Body of pancreas (tissue), 4 donors: ENCODE results near the gene TSPAN18. TPM values are rescaled to one million over a fixed set of nuclear protein-coding genes. Genes with fewer than 3 reads are reported as not detected.

Experiments used
- ATAC-seq: fragments of 150-250 bp; one replicate; pipeline ENCODE4 v1.9.1; 2016
- DNase-seq, 4 donors: peaks; one replicate each; pipeline ENCODE4 v3.0.0-alpha.2; 2019
- H3K27ac ChIP-seq, 4 donors: fragments of 200-600 bp; sonication (generic); 1 replicate in 3 of 4; 2 replicates in 1 of 4; pipeline versions ENCODE4 v1.5.1 to v1.6.1; 2016 to 2019; ENCODE audit warnings: mild to moderate bottlenecking in 1 of 4, mixed read lengths in 1 of 4, moderate library complexity in 1 of 4
- H3K27me3 ChIP-seq, 2 donors: fragments of 200-600 bp; sonication (generic); one replicate each; pipeline ENCODE4 v1.6.0; 2016; ENCODE audit warnings: mild to moderate bottlenecking in 1 of 2
- H3K36me3 ChIP-seq, 2 donors: fragments of 200-600 bp; sonication (generic); replicated peaks in 1 of 2; 2 replicates each; pipeline ENCODE4 v1.5.1; 2016; ENCODE audit warnings: low read depth in 2 of 2; ENCODE audit not compliant: insufficient read depth in 1 of 2
- H3K4me1 ChIP-seq: fragments of 200-600 bp; sonication (generic); one replicate; pipeline ENCODE4 v1.6.0; 2016
- H3K4me3 ChIP-seq, 2 donors: fragments of 200-600 bp; sonication (generic); 1 replicate in 1 of 2; 2 replicates in 1 of 2; pipeline ENCODE4 v1.5.1; 2016 to 2019
- H3K9me3 ChIP-seq, 3 donors: fragments of 200-600 bp; sonication (generic); 1 replicate in 2 of 3; 2 replicates in 1 of 3; pipeline ENCODE4 v1.5.1; 2016
- CTCF ChIP-seq, 7 experiments: fragments of 450-650 bp in 4 of 7; fragments of 200-600 bp in 3 of 7; sonication (generic) in 3 of 7; IDR thresholded peaks; one replicate each; pipeline ENCODE4 v1.5.1; 2016 to 2019; ENCODE audit warnings: antibody characterized with exemption in 7 of 7
- POLR2A ChIP-seq, 3 donors: fragments of 450-650 bp; IDR thresholded peaks; one replicate each; pipeline ENCODE4 v1.6.1; 2016; ENCODE audit warnings: antibody characterized with exemption in 3 of 3, mild to moderate bottlenecking in 2 of 3
- WGBS, 2 donors: methylation state at CpG; one replicate each; pipeline ENCODE4 v1.1.5; 2017; 5-methylcytosine and 5-hydroxymethylcytosine counted together
- intact Hi-C: fragments of 100-400 bp; cut with DNase I; formaldehyde crosslinking; loops from one replicate; pipeline ENCODE4 v1.15.1; 2023
- total RNA-seq, 2 donors: library from RNA; depleted of rRNA; stranded (reverse); fragments of >200 nt; gene quantifications; one replicate each; pipeline ENCODE4 v1.1.0, GENCODE V29; 2016

Gene TSPAN18
- total RNA-seq, 2 donors from 2014 or later, result 2.1 to 3.0 TPM

- DNase-seq, result no peak
- TF ChIP-seq CTCF (IDR thresholded peaks at IDR 0.05) (no peak), POLR2A (IDR thresholded peaks at IDR 0.05) (no peak)
- no peak overlapping the region for H3K27ac ChIP-seq
- H3K9me3 ChIP-seq, result no peaks in the 10 kb centered on the region
- WGBS, 2 donors, result 61 to 76% methylated on average over 2 to 5 of the region's 5 CpGs
- intact Hi-C loops, result no loop called here
- H3K4me3 ChIP-seq, result no peak overlapping the region
- no peaks in the 10 kb centered on the region for H3K27me3 ChIP-seq
- ATAC-seq, result no peak
- no peaks in the 10 kb centered on the region for H3K36me3 ChIP-seq
- no peaks in the 10 kb centered on the region for H3K4me1 ChIP-seq
These were observed 132.8 kb downstream of the TSPAN18 start for GRCh38 chr11:44859528-44859925.

GRCh38 chr11:44860346-44860745, 133.6 kb downstream of the TSPAN18 start:
- WGBS, 2 donors, result 58 to 81% methylated on average over 5 of the region's 5 CpGs
- intact Hi-C loops, result no loop called here
- ATAC-seq, result no peak
- Histone ChIP-seq H3K4me1 (no peaks in the 10 kb centered on the region), H3K36me3 (no peaks in the 10 kb centered on the region), H3K9me3 (no peaks in the 10 kb centered on the region), H3K4me3 (no peak overlapping the region), H3K27me3 (no peaks in the 10 kb centered on the region), H3K27ac (no peak overlapping the region)
- TF ChIP-seq CTCF (IDR thresholded peaks at IDR 0.05), result no peak
- TF ChIP-seq POLR2A (IDR thresholded peaks at IDR 0.05), result no peak
- DNase-seq, result no peak

- peak; percentile 31 to 71 (median 46) for DNase-seq
- ATAC-seq, result peak; percentile 56
- no peaks in the 10 kb centered on the region for H3K27me3 ChIP-seq
- 63 to 66% methylated on average over 19 of the region's 19 CpGs for WGBS, 2 donors
- TF ChIP-seq CTCF (IDR thresholded peaks at IDR 0.05) (no peak), POLR2A (IDR thresholded peaks at IDR 0.05) (no peak)
- peaks cover 9% of the 10 kb centered on the region for H3K4me1 ChIP-seq
- intact Hi-C loops, result no loop called here
- H3K36me3 ChIP-seq, result no peaks in the 10 kb centered on the region
- no peaks in the 10 kb centered on the region for H3K9me3 ChIP-seq
- no peak overlapping the region for H3K4me3 ChIP-seq
- H3K27ac ChIP-seq, result no peak overlapping the region
These were observed 135.2 kb downstream of the TSPAN18 start for GRCh38 chr11:44861849-44862557.

GRCh38 chr11:44862558-44863101, 135.9 kb downstream of the TSPAN18 start:
- no peak for TF ChIP-seq CTCF (IDR thresholded peaks at IDR 0.05)
- no peak for TF ChIP-seq POLR2A (IDR thresholded peaks at IDR 0.05)
- DNase-seq (no peak), ATAC-seq (no peak)
- Histone ChIP-seq H3K4me1 (peaks cover 9% of the 10 kb centered on the region), H3K9me3 (no peaks in the 10 kb centered on the region), H3K27ac (no peak overlapping the region), H3K27me3 (no peaks in the 10 kb centered on the region), H3K4me3 (no peak overlapping the region), H3K36me3 (no peaks in the 10 kb centered on the region)
- intact Hi-C loops, result no loop called here
- 67 to 68% methylated on average over 5 of the region's 5 CpGs for WGBS, 2 donors

DNA sequence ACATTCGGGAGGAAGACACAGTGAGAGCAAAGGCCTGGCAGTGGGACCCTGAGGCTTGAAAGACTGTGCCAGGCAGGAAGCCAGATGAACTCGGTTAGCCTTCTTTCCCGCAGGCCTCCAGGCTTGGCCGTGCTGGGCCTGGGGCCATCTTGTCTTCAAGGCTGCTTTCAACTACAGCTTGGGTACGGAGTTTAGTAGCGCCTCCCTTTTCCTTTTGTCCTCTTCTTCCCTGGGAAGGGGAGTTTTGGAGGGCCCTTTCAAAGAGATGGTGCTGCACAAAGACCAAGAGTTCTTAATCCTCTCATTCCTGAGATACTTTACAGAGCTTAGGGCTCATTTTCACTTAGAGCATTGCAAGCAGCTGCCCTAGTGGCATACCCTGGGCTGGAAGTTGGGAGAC, 136.5 kb downstream of the TSPAN18 start:
- intact Hi-C loops, result no loop called here
- Histone ChIP-seq H3K9me3 (no peaks in the 10 kb centered on the region), H3K4me1 (peaks cover 9% of the 10 kb centered on the region), H3K27me3 (no peaks in the 10 kb centered on the region), H3K27ac (no peak overlapping the region), H3K4me3 (no peak overlapping the region), H3K36me3 (no peaks in the 10 kb centered on the region)
- DNase-seq (no peak), ATAC-seq (no peak)
- WGBS, 2 donors, result 80 to 86% methylated on average over 6 of the region's 6 CpGs
- TF ChIP-seq CTCF (IDR thresholded peaks at IDR 0.05), result no peak
- TF ChIP-seq POLR2A (IDR thresholded peaks at IDR 0.05), result no peak
